MM.1S (cell line): ENCODE measurements around the gene EWSR1.

ENCODE experiments used
- DNase-seq: peaks from one replicate; pipeline ENCODE4 v3.0.0-alpha.2; 2015
- H2AFZ ChIP-seq: fragments of 300-600 bp; sonication (generic); 2 replicates; pipeline ENCODE4 v1.6.0; 2016; ENCODE audit warnings: antibody characterized with exemption, low read length
- H3F3A ChIP-seq: fragments of 300-600 bp; sonication (generic); 2 replicates; pipeline ENCODE4 v1.6.1; 2016; ENCODE audit warnings: mild to moderate bottlenecking, antibody characterized with exemption, low read length, moderate library complexity, mixed read lengths; ENCODE audit not compliant: insufficient read depth
- H3K27ac ChIP-seq: fragments of 300-600 bp; sonication (generic); 2 replicates; pipeline ENCODE4 v1.5.1; 2016; ENCODE audit warnings: mild to moderate bottlenecking, low read length
- H3K27me3 ChIP-seq: fragments of 300-600 bp; sonication (generic); replicated peaks from 2 replicates; pipeline ENCODE4 v1.6.0; 2016; ENCODE audit warnings: low read length; ENCODE audit not compliant: insufficient read depth
- H3K36me3 ChIP-seq: fragments of 300-600 bp; sonication (generic); replicated peaks from 2 replicates; pipeline ENCODE4 v1.6.1; 2016; ENCODE audit warnings: mild to moderate bottlenecking, low read length, mixed read lengths; ENCODE audit not compliant: insufficient read depth
- H3K4me1 ChIP-seq: fragments of 300-600 bp; sonication (generic); 2 replicates; pipeline ENCODE4 v1.6.1; 2016; ENCODE audit warnings: low read length, mixed read lengths
- H3K4me2 ChIP-seq: fragments of 300-600 bp; sonication (generic); 2 replicates; pipeline ENCODE4 v1.6.0; 2016; ENCODE audit warnings: low read depth, low read length
- H3K4me3 ChIP-seq: fragments of 300-600 bp; sonication (generic); 2 replicates; pipeline ENCODE4 v1.5.1; 2016; ENCODE audit warnings: low read length, mixed read lengths
- H3K79me2 ChIP-seq: fragments of 300-600 bp; sonication (generic); 2 replicates; pipeline ENCODE4 v1.6.1; 2016; ENCODE audit warnings: mixed run types, low read length, mixed read lengths
- H3K9ac ChIP-seq: fragments of 300-600 bp; sonication (generic); 2 replicates; pipeline ENCODE4 v1.6.1; 2016; ENCODE audit warnings: low read length, mixed read lengths
- H3K9me2 ChIP-seq: fragments of 300-600 bp; sonication (generic); replicated peaks from 2 replicates; pipeline ENCODE4 v1.6.1; 2016; ENCODE audit warnings: mild to moderate bottlenecking, low read length, mixed read lengths; ENCODE audit not compliant: insufficient read depth
- H3K9me3 ChIP-seq: fragments of 300-600 bp; sonication (generic); replicated peaks from 2 replicates; pipeline ENCODE4 v1.6.1; 2016; ENCODE audit warnings: mild to moderate bottlenecking, low read length, mixed read lengths; ENCODE audit not compliant: insufficient read depth
- H4K20me1 ChIP-seq: fragments of 300-600 bp; sonication (generic); 2 replicates; pipeline ENCODE4 v1.6.1; 2016; ENCODE audit warnings: mild to moderate bottlenecking, low read length, moderate library complexity, mixed read lengths; ENCODE audit not compliant: insufficient read depth
- EZH2 ChIP-seq: fragments of 300-600 bp; sonication (generic); optimal IDR thresholded peaks from 2 replicates; pipeline ENCODE3; 2017; ENCODE audit warnings: low read depth, mild to moderate bottlenecking, antibody characterized with exemption, low read length, mixed read lengths
- EZH2phosphoT487 ChIP-seq: fragments of 300-600 bp; sonication (generic); IDR thresholded peaks from 2 replicates; pipeline ENCODE4 v1.6.1; 2018; ENCODE audit warnings: antibody characterized with exemption, low read length
- TF ChIP-seq, protein P1 (sequence below): fragments of 300-600 bp; sonication (generic); IDR thresholded peaks from 2 replicates; pipeline ENCODE4 v1.5.1; 2016; ENCODE audit warnings: antibody characterized with exemption, low read length, mixed read lengths

Gene EWSR1

DNA sequence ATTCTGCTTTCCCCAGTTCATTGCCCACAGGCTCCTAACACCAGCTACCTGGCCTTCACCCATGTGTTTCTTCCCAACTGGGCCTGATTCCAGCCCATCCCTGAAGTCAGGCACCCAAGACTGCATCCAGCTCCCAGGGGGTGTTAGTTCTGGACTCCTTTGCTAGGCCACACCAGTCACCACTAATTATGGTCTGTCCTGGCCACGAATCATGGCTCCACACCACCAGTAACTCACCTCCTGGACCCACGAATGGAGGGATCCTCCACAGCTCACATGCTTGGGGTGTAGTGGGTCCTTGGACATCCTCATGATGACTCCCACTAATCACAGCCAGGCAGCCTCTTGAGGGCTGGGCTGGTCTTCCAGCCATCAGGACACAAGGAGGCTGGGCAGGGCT, 51.0 kb downstream of the EWSR1 start:
- Histone ChIP-seq H3K79me2 (no peaks in the 10 kb centered on the region), H3K4me1 (no peaks in the 10 kb centered on the region), H3K4me3 (no peak overlapping the region), H2AFZ (no peak overlapping the region), H3K4me2 (no peak overlapping the region), H3F3A (no peaks in the 10 kb centered on the region), H4K20me1 (no peaks in the 10 kb centered on the region), H3K9ac (no peak overlapping the region), H3K36me3 (no peaks in the 10 kb centered on the region), H3K27me3 (peaks cover 24% of the 10 kb centered on the region), H3K9me2 (no peaks in the 10 kb centered on the region), H3K9me3 (no peaks in the 10 kb centered on the region), H3K27ac (no peak overlapping the region)
- no peak for DNase-seq
- TF ChIP-seq, protein P1, sequence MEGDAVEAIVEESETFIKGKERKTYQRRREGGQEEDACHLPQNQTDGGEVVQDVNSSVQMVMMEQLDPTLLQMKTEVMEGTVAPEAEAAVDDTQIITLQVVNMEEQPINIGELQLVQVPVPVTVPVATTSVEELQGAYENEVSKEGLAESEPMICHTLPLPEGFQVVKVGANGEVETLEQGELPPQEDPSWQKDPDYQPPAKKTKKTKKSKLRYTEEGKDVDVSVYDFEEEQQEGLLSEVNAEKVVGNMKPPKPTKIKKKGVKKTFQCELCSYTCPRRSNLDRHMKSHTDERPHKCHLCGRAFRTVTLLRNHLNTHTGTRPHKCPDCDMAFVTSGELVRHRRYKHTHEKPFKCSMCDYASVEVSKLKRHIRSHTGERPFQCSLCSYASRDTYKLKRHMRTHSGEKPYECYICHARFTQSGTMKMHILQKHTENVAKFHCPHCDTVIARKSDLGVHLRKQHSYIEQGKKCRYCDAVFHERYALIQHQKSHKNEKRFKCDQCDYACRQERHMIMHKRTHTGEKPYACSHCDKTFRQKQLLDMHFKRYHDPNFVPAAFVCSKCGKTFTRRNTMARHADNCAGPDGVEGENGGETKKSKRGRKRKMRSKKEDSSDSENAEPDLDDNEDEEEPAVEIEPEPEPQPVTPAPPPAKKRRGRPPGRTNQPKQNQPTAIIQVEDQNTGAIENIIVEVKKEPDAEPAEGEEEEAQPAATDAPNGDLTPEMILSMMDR: no peak
- TF ChIP-seq EZH2 (no peak), EZH2phosphoT487 (no peak)

DNA sequence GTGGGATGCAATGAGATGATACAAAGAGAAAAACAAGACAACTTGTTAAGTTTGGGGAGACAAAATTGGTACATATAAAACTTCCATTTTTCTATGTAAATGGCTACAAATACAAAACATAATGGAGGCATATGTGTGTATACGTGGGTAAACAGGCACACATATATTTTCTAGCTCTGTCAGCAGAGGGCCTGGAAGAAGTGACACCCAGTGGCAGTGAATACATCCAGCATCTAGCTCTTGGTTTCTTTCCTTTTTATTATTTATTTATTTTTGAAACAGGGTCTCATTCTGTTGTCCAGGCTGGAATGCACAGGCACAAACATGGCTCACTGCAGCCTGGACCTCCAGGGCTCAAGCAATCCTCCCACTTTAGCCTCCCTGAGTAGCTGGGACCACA, 52.5 kb downstream of the EWSR1 start:
- no peak overlapping the region for H3K9ac ChIP-seq
- H3K27ac ChIP-seq: no peak overlapping the region
- H3K4me1 ChIP-seq: no peaks in the 10 kb centered on the region
- H4K20me1 ChIP-seq: no peaks in the 10 kb centered on the region
- no peak overlapping the region for H3K4me3 ChIP-seq
- H3K9me2 ChIP-seq: no peaks in the 10 kb centered on the region
- no peaks in the 10 kb centered on the region for H3K36me3 ChIP-seq
- H3K9me3 ChIP-seq: no peaks in the 10 kb centered on the region
- no peak overlapping the region for H2AFZ ChIP-seq
- no peaks in the 10 kb centered on the region for H3K79me2 ChIP-seq
- no peak for DNase-seq
- peaks cover 15% of the 10 kb centered on the region for H3K27me3 ChIP-seq
- no peaks in the 10 kb centered on the region for H3F3A ChIP-seq
- no peak overlapping the region for H3K4me2 ChIP-seq
- no peak for TF ChIP-seq EZH2phosphoT487
- TF ChIP-seq, protein P1: no peak
- TF ChIP-seq EZH2: no peak

DNA sequence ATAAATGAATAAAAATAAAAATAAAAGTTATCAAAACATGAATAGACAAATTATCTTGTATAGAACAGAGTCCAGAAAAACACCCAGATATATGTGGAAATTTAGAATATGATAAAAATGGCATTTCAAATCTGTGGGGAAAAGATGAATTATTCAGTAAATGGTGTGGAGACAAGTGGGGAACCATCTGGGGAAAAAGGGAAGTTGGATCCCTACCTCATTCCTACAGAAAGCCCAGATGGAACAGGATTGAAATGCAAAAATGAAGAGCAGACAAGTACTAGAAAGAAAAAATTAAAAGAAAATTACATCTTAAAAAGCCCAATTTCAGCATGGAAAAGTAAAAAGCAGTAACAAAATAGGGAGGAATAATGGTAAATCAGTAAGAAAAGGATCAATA, 55.6 kb downstream of the EWSR1 start:
- TF ChIP-seq EZH2 (no peak), EZH2phosphoT487 (no peak)
- TF ChIP-seq, protein P1: no peak
- H3K4me1 ChIP-seq: no peaks in the 10 kb centered on the region
- H3K27me3 ChIP-seq: no peaks in the 10 kb centered on the region
- H3K9me2 ChIP-seq: no peaks in the 10 kb centered on the region
- H3K4me2 ChIP-seq: no peak overlapping the region
- H4K20me1 ChIP-seq: no peaks in the 10 kb centered on the region
- no peaks in the 10 kb centered on the region for H3K79me2 ChIP-seq
- H3K27ac ChIP-seq: no peak overlapping the region
- no peak for DNase-seq
- no peak overlapping the region for H3K9ac ChIP-seq
- H3F3A ChIP-seq: no peaks in the 10 kb centered on the region
- H3K4me3 ChIP-seq: no peak overlapping the region
- H3K36me3 ChIP-seq: no peaks in the 10 kb centered on the region
- no peak overlapping the region for H2AFZ ChIP-seq
- no peaks in the 10 kb centered on the region for H3K9me3 ChIP-seq

DNA sequence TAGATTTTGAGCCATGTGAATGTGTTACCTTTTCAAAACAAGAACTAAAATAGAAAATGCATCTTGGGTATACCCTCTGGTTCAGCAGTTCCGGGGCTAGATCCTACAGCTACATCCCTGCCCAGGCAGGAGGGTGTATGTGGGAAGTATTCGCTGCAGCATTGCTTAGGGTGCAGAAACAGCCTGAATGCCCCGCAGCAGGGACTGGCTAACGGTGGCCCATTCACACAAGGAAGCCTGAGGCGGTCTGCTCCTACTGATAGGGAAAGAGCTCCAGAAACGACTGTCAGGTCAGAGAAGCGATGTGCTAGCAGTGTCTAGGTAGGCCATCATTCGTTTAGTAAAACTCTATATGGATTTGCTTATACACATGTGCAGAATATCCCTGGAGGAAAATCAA, 57.3 kb downstream of the EWSR1 start:
- H3F3A ChIP-seq: no peaks in the 10 kb centered on the region
- H2AFZ ChIP-seq: no peak overlapping the region
- no peak overlapping the region for H3K9ac ChIP-seq
- H3K79me2 ChIP-seq: no peaks in the 10 kb centered on the region
- no peaks in the 10 kb centered on the region for H3K36me3 ChIP-seq
- no peak overlapping the region for H3K27ac ChIP-seq
- no peak for DNase-seq
- TF ChIP-seq, protein P1: no peak
- no peak for TF ChIP-seq EZH2phosphoT487
- TF ChIP-seq EZH2: no peak
- no peaks in the 10 kb centered on the region for H3K9me2 ChIP-seq
- H3K9me3 ChIP-seq: no peaks in the 10 kb centered on the region
- no peaks in the 10 kb centered on the region for H3K4me1 ChIP-seq
- H3K4me3 ChIP-seq: no peak overlapping the region
- no peak overlapping the region for H3K4me2 ChIP-seq
- H4K20me1 ChIP-seq: no peaks in the 10 kb centered on the region
- H3K27me3 ChIP-seq: no peaks in the 10 kb centered on the region
